HEK293T (cell line): ENCODE measurements around the gene R3HDM1.
"Not testable (repeated sequence)": the region's sequence is repeated elsewhere in the genome, so short reads cannot be mapped to it uniquely, and the experiment has no call there.

ENCODE experiments used
- CTCF ChIA-PET: fragments of 350-600 bp; formaldehyde crosslinking; extraction: SDS; loops from one replicate; lab custom pipeline; 2021; ENCODE audit warnings: antibody characterized with exemption, inconsistent platforms; lab: Yijun Ruan, JAX
- POLR2A ChIA-PET: fragments of 350-600 bp; formaldehyde crosslinking; extraction: SDS; loops from one replicate; lab custom pipeline; 2020; ENCODE audit warnings: antibody characterized with exemption, inconsistent platforms; lab: Yijun Ruan, JAX
- DNase-seq: peaks from one replicate; pipeline ENCODE4 v3.0.0; 2012; ENCODE audit warnings: mixed read lengths; ENCODE audit errors: extremely low spot score
- ARNT ChIP-seq: fragments of 450-650 bp; IDR thresholded peaks from 2 replicates; pipeline ENCODE4 v1.6.1; 2017; ENCODE audit warnings: mild to moderate bottlenecking
- BHLHE40 ChIP-seq: fragments of 450-650 bp; IDR thresholded peaks from 2 replicates; pipeline ENCODE4 v1.6.1; 2016; ENCODE audit warnings: mild to moderate bottlenecking, moderate library complexity, borderline replicate concordance
- CTBP1 ChIP-seq: fragments of 450-650 bp; IDR thresholded peaks from 2 replicates; pipeline ENCODE4 v1.6.1; 2016; ENCODE audit warnings: borderline replicate concordance
- ELF4 ChIP-seq: fragments of 450-650 bp; IDR thresholded peaks from 2 replicates; pipeline ENCODE4 v1.6.1; 2017; ENCODE audit warnings: antibody characterized with exemption
- FOXA1 ChIP-seq: fragments of 450-650 bp; IDR thresholded peaks from 2 replicates; pipeline ENCODE4 v1.6.1; 2016; ENCODE audit warnings: mild to moderate bottlenecking
- FOXK2 ChIP-seq: fragments of 450-650 bp; IDR thresholded peaks from 2 replicates; pipeline ENCODE4 v1.6.1; 2016; ENCODE audit warnings: mild to moderate bottlenecking
- FOXM1 ChIP-seq: fragments of 450-650 bp; IDR thresholded peaks from 2 replicates; pipeline ENCODE4 v1.6.1; 2017; ENCODE audit warnings: mild to moderate bottlenecking, borderline replicate concordance
- HDGF ChIP-seq: fragments of 450-650 bp; IDR thresholded peaks from 2 replicates; pipeline ENCODE4 v1.6.1; 2017; ENCODE audit warnings: antibody characterized with exemption, borderline replicate concordance
- L3MBTL2 ChIP-seq: fragments of 450-650 bp; conservative IDR thresholded peaks from 2 replicates; pipeline ENCODE4 v1.6.1; 2016; ENCODE audit warnings: mild to moderate bottlenecking
- LEF1 ChIP-seq: fragments of 450-650 bp; IDR thresholded peaks from 2 replicates; pipeline ENCODE4 v1.6.1; 2017; ENCODE audit warnings: mild to moderate bottlenecking, borderline replicate concordance
- NFRKB ChIP-seq: fragments of 450-650 bp; IDR thresholded peaks from 2 replicates; pipeline ENCODE4 v1.6.1; 2016; ENCODE audit warnings: mild to moderate bottlenecking, moderate library complexity
- PKNOX1 ChIP-seq: fragments of 450-650 bp; IDR thresholded peaks from 2 replicates; pipeline ENCODE4 v1.6.1; 2016
- SP1 ChIP-seq: fragments of 450-650 bp; IDR thresholded peaks from 2 replicates; pipeline ENCODE4 v1.6.1; 2017
- SUZ12 ChIP-seq: fragments of 450-650 bp; IDR thresholded peaks from 2 replicates; pipeline ENCODE4 v1.6.1; 2016; ENCODE audit warnings: mild to moderate bottlenecking
- TARDBP ChIP-seq: fragments of 450-650 bp; IDR thresholded peaks from 2 replicates; pipeline ENCODE4 v1.6.1; 2016
- ZNF384 ChIP-seq: fragments of 450-650 bp; IDR thresholded peaks from 2 replicates; pipeline ENCODE4 v1.6.1; 2016

R3HDM1 gene

GRCh38 chr2:135694711-135695110, 163.4 kb downstream of the R3HDM1 start:
- POLR2A ChIA-PET = no interaction called here
- DNase-seq = no peak
- CTCF ChIA-PET = no interaction called here
- TF ChIP-seq SUZ12 (no peak), FOXM1 (no peak), BHLHE40 (no peak), CTBP1 (no peak), PKNOX1 (no peak), FOXA1 (no peak), ARNT (no peak), SP1 (no peak), ELF4 (no peak), FOXK2 (no peak), TARDBP (no peak)

- TF ChIP-seq ELF4 (no peak), PKNOX1 (no peak), LEF1 (no peak), FOXM1 (no peak), SP1 (no peak), L3MBTL2 (no peak), FOXK2 (no peak), TARDBP (no peak), CTBP1 (no peak), HDGF (no peak), NFRKB (no peak), ZNF384 (no peak), FOXA1 (no peak), ARNT (no peak), BHLHE40 (no peak), SUZ12 (no peak)
- ChIA-PET POLR2A (no interaction called here), CTCF (no interaction called here)
- DNase-seq = no peak
Observed at GRCh38 chr2:135698838-135699237, 167.6 kb downstream of the R3HDM1 start.

- CTCF ChIA-PET = no interaction called here
- POLR2A ChIA-PET = no interaction called here
- no peak for DNase-seq
- no peak for TF ChIP-seq NFRKB
- no peak for TF ChIP-seq L3MBTL2
- TF ChIP-seq ARNT = no peak
- TF ChIP-seq ZNF384 = no peak
- TF ChIP-seq PKNOX1 = no peak
- no peak for TF ChIP-seq SUZ12
- TF ChIP-seq BHLHE40 = no peak
- TF ChIP-seq ELF4 = no peak
Observed at GRCh38 chr2:135701442-135701841, 170.2 kb downstream of the R3HDM1 start.

- POLR2A ChIA-PET = no interaction called here
- no peak for DNase-seq
- CTCF ChIA-PET = interaction anchor here (0.7 to 1.3 kb wide), 2 partner anchors 96 to 699 kb away, joined by 3 to 5 read pairs; no protein-coding TSS in a partner anchor
- no peak for TF ChIP-seq LEF1
- TF ChIP-seq FOXK2 = no peak
Observed at GRCh38 chr2:135703300-135703699, 172.0 kb downstream of the R3HDM1 start.

- CTCF ChIA-PET = interaction anchor here (0.6 to 1.3 kb wide), 2 partner anchors 700 to 713 kb away, joined by 3 to 5 read pairs; no protein-coding TSS in a partner anchor
- DNase-seq, POLR2A ChIA-PET: not testable (repeated sequence)
Observed at GRCh38 chr2:135704075-135704474, 172.8 kb downstream of the R3HDM1 start.

GRCh38 chr2:135708159-135708558, 176.9 kb downstream of the R3HDM1 start:
- no peak for TF ChIP-seq NFRKB
- TF ChIP-seq FOXA1 = no peak
- no peak for TF ChIP-seq HDGF
- no peak for TF ChIP-seq TARDBP
- no peak for TF ChIP-seq ZNF384
- POLR2A ChIA-PET = no interaction called here
- no peak for DNase-seq
- CTCF ChIA-PET = interaction anchor here (1.0 kb wide), 1 partner anchor 235 kb away, joined by 4 read pairs; no protein-coding TSS in a partner anchor

- ChIA-PET CTCF (interaction anchor here (1.0 to 2.0 kb wide), 5 partner anchors 283 to 721 kb away, joined by 3 to 10 read pairs (median 3); no protein-coding TSS in a partner anchor), POLR2A (interaction anchor here (1.1 kb wide), 1 partner anchor 179 kb away, joined by 4 read pairs; the partner anchor contains the start of genes R3HDM1 and ZRANB3)
- peak; percentile 66 for DNase-seq
- no peak for TF ChIP-seq FOXM1
- no peak for TF ChIP-seq SUZ12
- no peak for TF ChIP-seq BHLHE40
- TF ChIP-seq SP1 = no peak
Observed at GRCh38 chr2:135709992-135710391, 178.7 kb downstream of the R3HDM1 start.

GRCh38 chr2:135715086-135715485, 183.8 kb downstream of the R3HDM1 start:
- DNase-seq, CTCF ChIA-PET, POLR2A ChIA-PET: not testable (repeated sequence)
